A673 (cell line): ENCODE measurements around the gene TRIM49C. TPM values are rescaled to one million over a fixed set of nuclear protein-coding genes. Genes with fewer than 3 reads are reported as not detected.
"Not testable (repeated sequence)": the region's sequence is repeated elsewhere in the genome, so short reads cannot be mapped to it uniquely, and the experiment has no call there.

Source experiments
- Bru-seq: library from RNA; stranded (reverse); fragments of 400-500 nt; gene quantifications from one replicate; lab custom pipeline; 2021; lab: Mats Ljungman, UMichigan
- BruChase-seq, 2 experiments: library from RNA; stranded (reverse); fragments of 400-500 nt; gene quantifications; one replicate each; lab custom pipeline; 2021; lab: Mats Ljungman, UMichigan
- BruUV-seq: library from RNA; stranded (reverse); fragments of 400-500 nt; replicated peaks from 2 replicates; lab custom pipeline; 2021; lab: Mats Ljungman, UMichigan
- CTCF ChIA-PET: fragments of 300-600 bp; sonication (Branson Sonifier 250); formaldehyde crosslinking; loops from one replicate; lab custom pipeline; 2022; ENCODE audit warnings: antibody characterized with exemption; lab: Charles Lee
- POLR2A ChIA-PET: fragments of 300-600 bp; sonication (Branson Sonifier 250); formaldehyde crosslinking; loops from one replicate; lab custom pipeline; 2022; ENCODE audit warnings: antibody characterized with exemption; ENCODE audit not compliant: low non-redundant PET; lab: Charles Lee
- DNase-seq: peaks from one replicate; pipeline ENCODE4 v3.0.0-alpha.2; 2015; ENCODE audit warnings: low spot score
- H3K27ac ChIP-seq: fragments of 200-600 bp; sonication (generic); 2 replicates; pipeline ENCODE4 v1.5.1; 2016; ENCODE audit warnings: mixed run types, low read depth, mild to moderate bottlenecking, mixed read lengths, antibody characterized with exemption, low read length; ENCODE audit not compliant: poor library complexity, severe bottlenecking
- H3K27me3 ChIP-seq: fragments of 200-600 bp; sonication (generic); replicated peaks from 2 replicates; pipeline ENCODE4 v1.6.1; 2017; ENCODE audit warnings: mixed run types, low read depth, mild to moderate bottlenecking, mixed read lengths, antibody characterized with exemption, low read length; ENCODE audit not compliant: insufficient read depth, poor library complexity
- H3K36me3 ChIP-seq: fragments of 200-600 bp; sonication (generic); 2 replicates; pipeline ENCODE4 v1.6.1; 2016; ENCODE audit warnings: mixed run types, mild to moderate bottlenecking, mixed read lengths, antibody characterized with exemption, low read length; ENCODE audit not compliant: insufficient read depth, poor library complexity, severe bottlenecking
- H3K4me1 ChIP-seq: fragments of 200-600 bp; sonication (generic); 2 replicates; pipeline ENCODE4 v1.6.1; 2017; ENCODE audit warnings: mixed run types, mild to moderate bottlenecking, mixed read lengths, antibody characterized with exemption, low read length; ENCODE audit not compliant: insufficient read depth, poor library complexity, severe bottlenecking
- H3K4me3 ChIP-seq: fragments of 200-600 bp; sonication (generic); 2 replicates; pipeline ENCODE4 v1.5.1; 2016; ENCODE audit warnings: low read depth, mixed run types, mild to moderate bottlenecking, mixed read lengths, low read length; ENCODE audit not compliant: poor library complexity, severe bottlenecking
- H3K9me3 ChIP-seq: fragments of 200-600 bp; sonication (generic); 2 replicates; pipeline ENCODE4 v1.6.1; 2016; ENCODE audit warnings: mixed run types, low read depth, mild to moderate bottlenecking, mixed read lengths, antibody characterized with exemption, low read length; ENCODE audit not compliant: poor library complexity, severe bottlenecking
- intact Hi-C: fragments of 100-400 bp; cut with micrococcal nuclease; formaldehyde crosslinking; loops from one replicate; pipeline ENCODE4 v1.10.0; 2022; ENCODE audit not compliant: unreplicated experiment
- long read RNA-seq: library from polyadenylated mRNA; stranded (forward); transcript quantifications from one replicate; pipeline ENCODE4 v2.0.0, GENCODE V29; 2022
- total RNA-seq: library from RNA; stranded (reverse); gene quantifications from 2 replicates; pipeline ENCODE4 v1.2.3, GENCODE V29; 2021

The TRIM49C gene, protein sequence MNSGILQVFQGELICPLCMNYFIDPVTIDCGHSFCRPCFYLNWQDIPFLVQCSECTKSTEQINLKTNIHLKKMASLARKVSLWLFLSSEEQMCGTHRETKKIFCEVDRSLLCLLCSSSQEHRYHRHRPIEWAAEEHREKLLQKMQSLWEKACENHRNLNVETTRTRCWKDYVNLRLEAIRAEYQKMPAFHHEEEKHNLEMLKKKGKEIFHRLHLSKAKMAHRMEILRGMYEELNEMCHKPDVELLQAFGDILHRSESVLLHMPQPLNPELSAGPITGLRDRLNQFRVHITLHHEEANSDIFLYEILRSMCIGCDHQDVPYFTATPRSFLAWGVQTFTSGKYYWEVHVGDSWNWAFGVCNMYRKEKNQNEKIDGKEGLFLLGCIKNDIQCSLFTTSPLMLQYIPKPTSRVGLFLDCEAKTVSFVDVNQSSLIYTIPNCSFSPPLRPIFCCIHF
- not detected in 2 replicates for total RNA-seq
- Bru-seq, nascent RNA = not detected
- not detected for BruChase-seq, experiment 1, labeled RNA remaining after a 2-hour chase
- BruChase-seq, experiment 2, labeled RNA remaining after a 6-hour chase = not detected
- long read RNA-seq = 0 reads

DNA sequence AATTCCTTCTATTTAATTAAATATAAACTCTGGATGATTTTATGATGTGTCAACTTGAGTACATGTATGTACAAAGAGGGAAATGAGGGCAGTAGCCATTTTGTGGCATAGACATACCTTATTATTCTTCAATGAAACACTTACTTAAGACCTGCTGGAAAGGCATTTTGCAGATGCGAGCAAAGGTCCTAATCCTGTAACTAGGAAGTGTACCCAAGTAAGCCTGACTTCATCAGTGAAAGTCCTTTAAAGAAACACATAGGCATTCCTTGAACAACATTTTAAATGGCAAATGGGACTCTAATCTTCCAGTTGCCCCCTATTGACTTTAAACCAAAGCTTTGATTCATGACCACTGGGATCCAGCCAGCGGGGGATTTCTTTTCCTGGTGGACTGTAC lies at the start of gene TRIM49C:
TSS of gene TRIM49C (plus strand) at position 301 of the 400 bp plus-strand sequence. CDS start 4,106 bp downstream, outside the sequence.
- H3K27ac ChIP-seq, H3K4me1 ChIP-seq, H3K36me3 ChIP-seq, H3K4me3 ChIP-seq, CTCF ChIA-PET, H3K27me3 ChIP-seq, intact Hi-C loops, DNase-seq, BruUV-seq, H3K9me3 ChIP-seq, POLR2A ChIA-PET: not testable (repeated sequence)

- H3K9me3 ChIP-seq, H3K36me3 ChIP-seq, POLR2A ChIA-PET, intact Hi-C loops, H3K27me3 ChIP-seq, H3K4me1 ChIP-seq, BruUV-seq, H3K27ac ChIP-seq, H3K4me3 ChIP-seq, DNase-seq, CTCF ChIA-PET: not testable (repeated sequence)
These were observed 6.7 kb upstream of the TRIM49C start for GRCh38 chr11:90024184-90024583.

- H3K27me3 ChIP-seq, POLR2A ChIA-PET, H3K9me3 ChIP-seq, H3K27ac ChIP-seq, DNase-seq, intact Hi-C loops, CTCF ChIA-PET, H3K4me3 ChIP-seq, BruUV-seq, H3K36me3 ChIP-seq, H3K4me1 ChIP-seq: not testable (repeated sequence)
These were observed 20.8 kb downstream of the TRIM49C start for GRCh38 chr11:90051591-90052209.

DNA sequence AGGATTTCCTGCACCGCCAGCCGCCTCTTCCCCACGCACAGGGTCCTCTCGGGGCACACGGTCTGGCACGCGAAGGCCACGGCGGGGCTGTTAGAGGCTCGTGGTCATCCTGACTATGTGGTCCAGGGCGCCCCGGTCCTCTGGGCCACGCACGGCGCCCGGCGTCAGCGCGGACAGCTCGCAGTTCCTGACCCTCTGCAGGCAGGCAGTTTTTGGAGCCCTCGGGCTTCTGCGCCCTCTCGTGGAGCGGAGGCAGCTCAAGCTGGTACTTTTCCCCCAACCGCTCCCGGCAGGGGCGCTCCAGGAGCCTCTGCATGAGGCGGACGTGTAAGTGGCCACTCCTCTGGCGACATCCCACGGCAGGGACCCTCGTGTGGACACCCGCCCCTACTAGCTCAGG lies 21.4 kb downstream of the TRIM49C start:
- H3K36me3 ChIP-seq, POLR2A ChIA-PET, H3K27me3 ChIP-seq, intact Hi-C loops, H3K4me1 ChIP-seq, H3K4me3 ChIP-seq, H3K9me3 ChIP-seq, H3K27ac ChIP-seq, BruUV-seq, DNase-seq, CTCF ChIA-PET: not testable (repeated sequence)

DNA sequence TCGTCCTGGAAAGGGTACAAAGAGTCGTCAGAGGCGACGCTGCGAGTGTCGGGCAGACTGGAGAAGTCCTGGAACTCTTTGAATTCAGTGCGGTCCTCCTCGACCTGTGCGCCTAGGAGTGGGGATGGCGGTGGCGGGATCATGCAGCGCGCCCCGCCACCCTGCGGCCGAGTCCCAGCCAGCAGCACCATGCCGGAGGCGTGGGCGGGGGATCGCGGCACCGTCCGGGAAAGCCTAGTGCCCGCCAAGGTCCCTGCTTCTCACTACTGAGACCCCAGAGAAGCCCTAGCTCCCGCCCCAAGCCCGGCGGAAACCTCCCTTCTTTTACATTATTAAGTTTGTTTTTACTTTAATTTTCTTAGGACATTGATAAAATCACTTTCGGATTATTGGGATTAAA lies 22.6 kb downstream of the TRIM49C start:
- CTCF ChIA-PET, H3K4me1 ChIP-seq, H3K27me3 ChIP-seq, H3K9me3 ChIP-seq, H3K27ac ChIP-seq, DNase-seq, H3K4me3 ChIP-seq, BruUV-seq, POLR2A ChIA-PET, H3K36me3 ChIP-seq, intact Hi-C loops: not testable (repeated sequence)

GRCh38 chr11:90085650-90086049 lies 54.7 kb downstream of the TRIM49C start, which contains the start of gene UBTFL1:
TSS of gene UBTFL1 (plus strand) at chr11:90085950. CDS start at chr11:90085950, 0 bp downstream.
- intact Hi-C loops, BruUV-seq: not testable (repeated sequence)

GRCh38 chr11:90088731-90089130 lies 57.8 kb downstream of the TRIM49C start:
- intact Hi-C loops, H3K4me3 ChIP-seq, CTCF ChIA-PET, H3K27ac ChIP-seq, DNase-seq, POLR2A ChIA-PET, H3K36me3 ChIP-seq, H3K4me1 ChIP-seq, H3K27me3 ChIP-seq, H3K9me3 ChIP-seq, BruUV-seq: not testable (repeated sequence)

More at GRCh38 chr11:90085650-90086049, 54.7 kb downstream of the TRIM49C start, which contains the start of gene UBTFL1:
- H3K4me3 ChIP-seq, DNase-seq, H3K27ac ChIP-seq, H3K9me3 ChIP-seq, H3K36me3 ChIP-seq, POLR2A ChIA-PET, H3K27me3 ChIP-seq, H3K4me1 ChIP-seq, CTCF ChIA-PET: not testable (repeated sequence)
